Adrenal gland (tissue), 5 donors: Measurements from ENCODE around the gene MTHFD1L.

Experiments used
- CTCF ChIP-seq, 6 experiments: fragments of 450-650 bp in 4 of 6; fragments of 200-600 bp in 2 of 6; sonication (generic) in 1 of 6; IDR thresholded peaks; 1 replicate in 5 of 6; 2 replicates in 1 of 6; pipeline versions ENCODE4 v1.5.1 to v1.8.0; 2016 to 2021; ENCODE audit warnings: antibody characterized with exemption in 6 of 6, mild to moderate bottlenecking in 2 of 6, moderate library complexity in 1 of 6
- POLR2A ChIP-seq, 2 donors: fragments of 450-650 bp; IDR thresholded peaks; one replicate each; pipeline ENCODE4 v1.6.1; 2017; ENCODE audit warnings: antibody characterized with exemption in 2 of 2, mild to moderate bottlenecking in 2 of 2, moderate library complexity in 1 of 2
- donor health status: DM: no; HTN: no; CAD: no.

- TF ChIP-seq CTCF (IDR thresholded peaks at IDR 0.05) (no peak), POLR2A (IDR thresholded peaks at IDR 0.05) (no peak)
Observed at GRCh38 chr6:151140767-151141166, 275.3 kb downstream of the MTHFD1L start.
